T-cell (primary cell): ENCODE data around the gene GTF3A. TPM values are rescaled to one million over a fixed set of nuclear protein-coding genes. Genes with fewer than 3 reads are reported as not detected.

Experiments used
- ATAC-seq, 4 experiments: fragments of 200-7000 bp in 3 of 4; fragments of 150-1000 bp in 1 of 4; cut with Tn5 transposase; replicated peaks in 1 of 4; 1 replicate in 3 of 4; 2 replicates in 1 of 4; pipeline ENCODE4 v1.10.0; 2021; ENCODE audit warnings: moderate library complexity in 3 of 4, mild to moderate bottlenecking in 2 of 4, moderate number of reproducible peaks in 1 of 4
- CTCF ChIA-PET, 2 donors: fragments of 300-600 bp; sonication (Branson Sonifier 250); formaldehyde crosslinking; loops; one replicate each; lab custom pipeline; 2022; ENCODE audit warnings: antibody characterized with exemption in 2 of 2; lab: Charles Lee
- POLR2A ChIA-PET, 2 donors: fragments of 300-600 bp; sonication (Branson Sonifier 250); formaldehyde crosslinking; loops; one replicate each; lab custom pipeline; 2022; ENCODE audit warnings: antibody characterized with exemption in 2 of 2; lab: Charles Lee
- DNase-seq, 35 experiments: peaks; one replicate each; pipeline versions ENCODE4 v3.0.0 to v3.0.0-alpha.2; 2013 to 2023
- H3K27ac ChIP-seq: one replicate; pipeline ENCODE4 v1.5.1; 2013; ENCODE audit warnings: low read length
- H3K27me3 ChIP-seq, 2 experiments: replicated peaks in 1 of 2; 1 replicate in 1 of 2; 2 replicates in 1 of 2; pipeline versions ENCODE4 v1.6.1 to v1.7.0; 2013; ENCODE audit warnings: low read length in 1 of 2, mixed read lengths in 1 of 2; ENCODE audit not compliant: control insufficient read depth in 2 of 2, insufficient read depth in 2 of 2; ENCODE audit errors: extremely low read depth in 1 of 2
- H3K36me3 ChIP-seq, 2 donors: 1 replicate in 1 of 2; 2 replicates in 1 of 2; pipeline versions ENCODE4 v1.6.1 to v1.7.0; 2013; ENCODE audit warnings: low read length in 1 of 2; ENCODE audit not compliant: control insufficient read depth in 2 of 2, insufficient read depth in 1 of 2; ENCODE audit errors: extremely low read depth in 1 of 2
- H3K4me1 ChIP-seq, 2 experiments: 1 replicate in 1 of 2; 2 replicates in 1 of 2; pipeline versions ENCODE4 v1.6.1 to v1.7.0; 2013; ENCODE audit warnings: low read length in 2 of 2, mixed read lengths in 1 of 2; ENCODE audit not compliant: insufficient read depth in 2 of 2, control insufficient read depth in 1 of 2; ENCODE audit errors: extremely low read depth in 1 of 2
- H3K4me3 ChIP-seq, 2 donors: 1 replicate in 1 of 2; 2 replicates in 1 of 2; pipeline versions ENCODE4 v1.5.1 to v1.7.0; 2013; ENCODE audit warnings: mild to moderate bottlenecking in 2 of 2, low read length in 1 of 2, moderate library complexity in 1 of 2; ENCODE audit not compliant: control insufficient read depth in 1 of 2; ENCODE audit errors: extremely low read depth in 1 of 2
- H3K9me3 ChIP-seq: 2 replicates; pipeline ENCODE4 v1.7.0; 2013
- H3K27ac Mint-ChIP-seq, 2 donors: one replicate each; pipeline ENCODE4 v1.8.0; 2020 to 2021; ENCODE audit warnings: mild to moderate bottlenecking in 2 of 2, mixed read lengths in 2 of 2
- H3K27me3 Mint-ChIP-seq, 2 donors: one replicate each; pipeline ENCODE4 v1.8.0; 2021 to 2022; ENCODE audit warnings: mixed read lengths in 2 of 2
- H3K36me3 Mint-ChIP-seq: one replicate; pipeline ENCODE4 v1.8.0; 2021; ENCODE audit warnings: mixed read lengths
- H3K4me1 Mint-ChIP-seq, 3 donors: one replicate each; pipeline ENCODE4 v1.8.0; 2020 to 2022; ENCODE audit warnings: mixed read lengths in 3 of 3, mild to moderate bottlenecking in 1 of 3
- H3K4me3 Mint-ChIP-seq, 3 donors: one replicate each; pipeline ENCODE4 v1.8.0; 2020 to 2022; ENCODE audit warnings: mild to moderate bottlenecking in 3 of 3, mixed read lengths in 3 of 3, moderate library complexity in 3 of 3
- H3K9me3 Mint-ChIP-seq, 3 donors: one replicate each; pipeline ENCODE4 v1.8.0; 2020 to 2022; ENCODE audit warnings: mixed read lengths in 3 of 3
- WGBS: methylation state at CpG from one replicate; pipeline ENCODE4 v1.1.5; 2013; ENCODE audit warnings: missing lambda C conversion rate; ENCODE audit not compliant: insufficient coverage; 5-methylcytosine and 5-hydroxymethylcytosine counted together
- total RNA-seq, 35 experiments: library from RNA in 6 of 35; stranded (reverse) in 6 of 35; fragments of 120-200 nt in 1 of 35; gene quantifications; one replicate each; pipeline versions ENCODE4 v1.2.1 to v1.2.4 and lab custom pipeline; 2013 to 2026

GTF3A gene
- total RNA-seq, 5 donors from 2014 or later (not counting 1 experiment from before 2014, with no cell fraction given): 144 to 266 (median 229) TPM

DNA sequence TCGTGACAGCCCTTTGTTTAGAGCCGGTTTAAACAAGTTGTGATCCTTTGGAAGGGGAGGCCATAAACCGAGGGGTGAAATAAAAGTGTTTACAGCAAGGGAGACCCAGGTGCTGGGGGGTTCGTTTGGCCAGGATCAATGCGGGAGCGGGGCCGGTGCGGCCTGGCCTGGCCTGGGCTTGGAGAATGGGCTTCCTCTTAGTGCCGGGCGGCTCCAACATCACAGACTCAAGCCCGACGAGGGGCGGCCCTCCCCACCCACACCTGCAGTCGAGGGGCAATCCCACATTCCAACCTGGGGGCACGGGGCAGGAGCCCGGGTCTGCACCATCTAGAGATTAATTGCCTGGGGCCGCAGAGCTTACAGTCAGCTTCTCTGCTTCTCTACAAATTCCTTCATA, 42.8 kb upstream of the GTF3A start:
- no peak overlapping the region for H3K27ac Mint-ChIP-seq
- peaks cover 0 to 25% of the 10 kb centered on the region in 2 experiments for H3K27me3 ChIP-seq

DNA sequence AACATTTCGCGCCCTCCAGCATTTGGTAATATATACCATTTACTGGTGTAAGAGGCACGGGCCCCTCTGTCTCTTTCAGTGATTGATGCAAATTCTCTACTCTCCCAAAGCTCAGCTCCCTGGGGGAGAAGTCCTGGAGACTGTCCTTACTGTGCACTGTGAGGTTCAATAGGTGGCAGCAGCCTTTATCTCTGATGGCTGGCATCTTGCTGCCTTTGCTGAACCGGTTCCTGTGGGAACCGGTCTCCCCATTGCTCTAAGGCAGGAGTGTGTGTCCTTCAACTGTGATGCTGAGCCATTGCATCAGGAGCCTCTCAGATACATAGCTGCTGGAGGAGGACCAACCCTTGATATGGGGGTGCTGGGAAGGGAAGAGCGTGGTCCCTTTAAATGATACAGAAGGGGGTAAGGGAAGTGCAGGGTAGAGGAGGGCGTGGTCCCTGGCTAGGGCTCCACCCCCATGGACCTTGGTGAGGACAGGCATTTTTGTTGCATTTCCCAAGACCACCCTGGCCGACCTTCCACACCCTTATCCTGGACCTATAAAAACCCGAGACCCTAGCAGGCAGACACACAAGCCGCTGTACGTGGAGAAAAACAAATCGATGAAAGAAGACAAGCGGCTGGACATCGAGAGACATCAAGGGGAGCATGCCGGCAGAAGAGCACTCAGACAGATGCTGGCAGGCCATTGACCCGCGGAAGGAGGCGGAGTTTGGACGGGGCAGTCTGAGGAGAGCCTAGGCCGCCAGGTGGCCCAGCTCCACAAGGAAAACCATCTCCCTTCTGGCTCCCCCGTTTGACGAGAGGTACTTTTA, 41.1 kb upstream of the GTF3A start:
- WGBS: 100% methylated on average over 10 of the region's 22 CpGs
- H3K27ac Mint-ChIP-seq: no peak overlapping the region
- Histone ChIP-seq H3K36me3 (no peaks in the 10 kb centered on the region), H3K4me1 (no peaks in the 10 kb centered on the region), H3K27me3 (peaks cover 0 to 25% of the 10 kb centered on the region in 2 experiments), H3K9me3 (no peaks in the 10 kb centered on the region), H3K4me3 (no peak overlapping the region), H3K27ac (no peak overlapping the region)
- no peaks in the 10 kb centered on the region for H3K36me3 Mint-ChIP-seq
- no peak for DNase-seq
- CTCF ChIA-PET: interaction anchor here (0.6 kb wide), 2 partner anchors 11 to 603 kb away, joined by 3 to 4 read pairs; no protein-coding TSS in a partner anchor
- no peaks in the 10 kb centered on the region for H3K9me3 Mint-ChIP-seq
- no peak for ATAC-seq
- POLR2A ChIA-PET: interaction anchor here in 1 of 2 donors (0.6 kb wide), 1 partner anchor 385 kb away, joined by 3 read pairs; no protein-coding TSS in a partner anchor
- no peaks in the 10 kb centered on the region for H3K4me1 Mint-ChIP-seq
- peaks cover 0 to 14% of the 10 kb centered on the region in 2 donors for H3K27me3 Mint-ChIP-seq
- H3K4me3 Mint-ChIP-seq: no peak overlapping the region

More for the DNA sequence above, 42.8 kb upstream of the GTF3A start:
- no peaks in the 10 kb centered on the region for H3K36me3 ChIP-seq
- Mint-ChIP-seq H3K9me3 (no peaks in the 10 kb centered on the region), H3K27me3 (peaks cover 2 to 15% of the 10 kb centered on the region in 2 donors), H3K4me1 (no peaks in the 10 kb centered on the region), H3K36me3 (no peaks in the 10 kb centered on the region), H3K4me3 (no peak overlapping the region)
- ChIA-PET POLR2A (no interaction called here), CTCF (no interaction called here)
- DNase-seq (no peak), ATAC-seq (no peak)
- no peaks in the 10 kb centered on the region for H3K4me1 ChIP-seq
- H3K27ac ChIP-seq: no peak overlapping the region
- 50% methylated on average over 2 of the region's 17 CpGs for WGBS
- no peak overlapping the region for H3K4me3 ChIP-seq
- H3K9me3 ChIP-seq: no peaks in the 10 kb centered on the region

DNA sequence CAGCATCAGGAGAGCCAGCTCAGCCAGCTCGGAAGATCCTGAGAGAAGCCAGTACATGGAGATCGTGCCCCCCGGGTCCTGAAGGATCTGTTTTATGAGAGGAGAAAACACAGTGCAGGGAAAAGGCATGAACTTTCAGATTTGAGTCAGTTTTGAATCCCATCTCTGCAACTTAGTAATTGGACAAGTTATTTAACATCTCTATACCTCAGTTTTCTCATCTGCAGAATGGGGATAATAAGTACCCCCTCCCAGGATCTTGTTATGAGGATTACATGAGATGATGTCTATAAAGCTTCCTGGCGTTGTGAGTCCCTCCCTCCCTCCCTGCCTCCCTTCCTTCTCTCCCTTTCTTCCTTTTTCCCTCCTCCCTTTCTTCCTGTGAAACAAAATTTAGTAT, 40.1 kb upstream of the GTF3A start:
- Mint-ChIP-seq H3K4me1 (no peaks in the 10 kb centered on the region), H3K27me3 (peaks cover 0 to 12% of the 10 kb centered on the region in 2 donors), H3K27ac (no peak overlapping the region), H3K36me3 (no peaks in the 10 kb centered on the region), H3K9me3 (no peaks in the 10 kb centered on the region), H3K4me3 (no peak overlapping the region)
- WGBS: 84% methylated on average over 3 of the region's 4 CpGs
- Histone ChIP-seq H3K27me3 (peaks cover 0 to 25% of the 10 kb centered on the region in 2 experiments), H3K36me3 (no peaks in the 10 kb centered on the region), H3K9me3 (no peaks in the 10 kb centered on the region), H3K4me1 (no peaks in the 10 kb centered on the region), H3K27ac (no peak overlapping the region), H3K4me3 (no peak overlapping the region)
- ChIA-PET POLR2A (interaction anchor here in 1 of 2 donors (0.7 kb wide), 1 partner anchor 247 kb away, joined by 4 read pairs; no protein-coding TSS in a partner anchor), CTCF (interaction anchor here in 1 of 2 donors (1.1 kb wide), 1 partner anchor 10 kb away, joined by 3 read pairs; no protein-coding TSS in a partner anchor)
- ATAC-seq (no peak), DNase-seq (no peak)

- no peaks in the 10 kb centered on the region for H3K4me1 Mint-ChIP-seq
- peaks cover 0 to 8% of the 10 kb centered on the region in 2 donors for H3K27me3 Mint-ChIP-seq
- no peak overlapping the region for H3K27ac Mint-ChIP-seq
- no peaks in the 10 kb centered on the region for H3K36me3 Mint-ChIP-seq
- H3K4me3 Mint-ChIP-seq: no peak overlapping the region
- ChIA-PET POLR2A (no interaction called here), CTCF (interaction anchor here (0.6 to 2.0 kb wide), 6 partner anchors 10 to 442 kb away, joined by 3 to 5 read pairs (median 4); no protein-coding TSS in a partner anchor)
- WGBS: 67% methylated on average over 1 of the region's 2 CpGs
- DNase-seq (no peak), ATAC-seq (no peak)
- no peaks in the 10 kb centered on the region for H3K9me3 Mint-ChIP-seq
- H3K9me3 ChIP-seq: no peaks in the 10 kb centered on the region
- no peak overlapping the region for H3K4me3 ChIP-seq
- no peak overlapping the region for H3K27ac ChIP-seq
- no peaks in the 10 kb centered on the region for H3K36me3 ChIP-seq
- no peaks in the 10 kb centered on the region for H3K4me1 ChIP-seq
- peaks cover 0 to 5% of the 10 kb centered on the region in 2 experiments for H3K27me3 ChIP-seq
Observed at GRCh38 chr13:27388241-27388640, 36.2 kb upstream of the GTF3A start.

- ChIA-PET CTCF (interaction anchor here in 1 of 2 donors (2.0 kb wide), 1 partner anchor 437 kb away, joined by 5 read pairs; no protein-coding TSS in a partner anchor), POLR2A (interaction anchor here in 1 of 2 donors (0.5 to 0.6 kb wide), 2 partner anchors 18 to 62 kb away, joined by 4 read pairs; no protein-coding TSS in a partner anchor)
- no peak overlapping the region for H3K4me3 Mint-ChIP-seq
- Histone ChIP-seq H3K27me3 (peaks cover 0 to 4% of the 10 kb centered on the region in 2 experiments), H3K4me1 (no peaks in the 10 kb centered on the region), H3K4me3 (no peak overlapping the region), H3K27ac (no peak overlapping the region), H3K36me3 (no peaks in the 10 kb centered on the region), H3K9me3 (no peaks in the 10 kb centered on the region)
- 97% methylated on average over 5 of the region's 7 CpGs for WGBS
- ATAC-seq (no peak), DNase-seq (no peak)
- H3K27me3 Mint-ChIP-seq: peaks cover 0 to 3% of the 10 kb centered on the region in 2 donors
- H3K36me3 Mint-ChIP-seq: no peaks in the 10 kb centered on the region
- no peaks in the 10 kb centered on the region for H3K4me1 Mint-ChIP-seq
- no peaks in the 10 kb centered on the region for H3K9me3 Mint-ChIP-seq
- no peak overlapping the region for H3K27ac Mint-ChIP-seq
Observed at GRCh38 chr13:27389891-27390290, 34.5 kb upstream of the GTF3A start.

GRCh38 chr13:27391471-27391870, 32.9 kb upstream of the GTF3A start:
- CTCF ChIA-PET: interaction anchor here in 1 of 2 donors (1.2 kb wide), 1 partner anchor 18 kb away, joined by 3 read pairs; no protein-coding TSS in a partner anchor
- H3K27me3 Mint-ChIP-seq: peaks cover 2 to 3% of the 10 kb centered on the region in 2 donors
- H3K9me3 ChIP-seq: no peaks in the 10 kb centered on the region

More at GRCh38 chr13:27391471-27391870, 32.9 kb upstream of the GTF3A start:
- DNase-seq (no peak), ATAC-seq (no peak)
- H3K36me3 Mint-ChIP-seq: no peaks in the 10 kb centered on the region
- POLR2A ChIA-PET: no interaction called here
- no peak overlapping the region for H3K4me3 ChIP-seq
- H3K9me3 Mint-ChIP-seq: no peaks in the 10 kb centered on the region
- no peak overlapping the region for H3K27ac Mint-ChIP-seq
- H3K27me3 ChIP-seq: no peaks in the 10 kb centered on the region
- H3K36me3 ChIP-seq: no peaks in the 10 kb centered on the region
- no peak overlapping the region for H3K27ac ChIP-seq
- no peaks in the 10 kb centered on the region for H3K4me1 ChIP-seq
- 60% methylated on average over 1 of the region's 2 CpGs for WGBS
- H3K4me1 Mint-ChIP-seq: no peaks in the 10 kb centered on the region
- H3K4me3 Mint-ChIP-seq: no peak overlapping the region
